Type B pancreatic cell (in vitro differentiated cells): Measurements from ENCODE around the gene C16orf82. TPM values are rescaled to one million over a fixed set of nuclear protein-coding genes. Genes with fewer than 3 reads are reported as not detected.

Experiments used
- DNase-seq: peaks from one replicate; pipeline ENCODE4 v3.0.0; 2021; ENCODE audit warnings: mixed read lengths; ENCODE audit not compliant: unreplicated experiment; ENCODE audit errors: extremely low spot score
- H3K27ac Mint-ChIP-seq: 2 replicates; pipeline ENCODE4 v1.8.0; 2021; ENCODE audit warnings: mild to moderate bottlenecking, mixed read lengths
- H3K27me3 Mint-ChIP-seq: 2 replicates; pipeline ENCODE4 v1.8.0; 2021; ENCODE audit warnings: mixed read lengths
- H3K36me3 Mint-ChIP-seq: 2 replicates; pipeline ENCODE4 v1.8.0; 2021; ENCODE audit warnings: mixed read lengths
- H3K4me1 Mint-ChIP-seq: one replicate; pipeline ENCODE4 v1.8.0; 2021; ENCODE audit warnings: mixed read lengths; ENCODE audit not compliant: unreplicated experiment
- H3K4me3 Mint-ChIP-seq: 2 replicates; pipeline ENCODE4 v1.8.0; 2021; ENCODE audit warnings: mild to moderate bottlenecking, mixed read lengths
- H3K9me3 Mint-ChIP-seq: 2 replicates; pipeline ENCODE4 v1.8.0; 2021; ENCODE audit warnings: mixed read lengths
- total RNA-seq: library from RNA; stranded (reverse); gene quantifications from 2 replicates; pipeline ENCODE4 v1.2.1, GENCODE V29; 2021; ENCODE audit warnings: low replicate concordance
- TF ChIP-seq, protein P1 (sequence below): fragments of 200-600 bp; sonication (generic); conservative IDR thresholded peaks from 2 replicates; pipeline ENCODE4 v1.5.0; 2021; ENCODE audit warnings: antibody characterized with exemption, mild to moderate bottlenecking

C16orf82 gene
- total RNA-seq, 1 donor from 2014 or later: 0.43 TPM

GRCh38 chr16:27114006-27114405, 47.3 kb downstream of the C16orf82 start:
- H3K36me3 Mint-ChIP-seq: no peaks in the 10 kb centered on the region
- H3K9me3 Mint-ChIP-seq: no peaks in the 10 kb centered on the region
- peak; percentile 24 for DNase-seq
- H3K27ac Mint-ChIP-seq: no peak overlapping the region
- H3K4me3 Mint-ChIP-seq: no peak overlapping the region
- peaks cover 23% of the 10 kb centered on the region for H3K27me3 Mint-ChIP-seq
- TF ChIP-seq, protein P1, sequence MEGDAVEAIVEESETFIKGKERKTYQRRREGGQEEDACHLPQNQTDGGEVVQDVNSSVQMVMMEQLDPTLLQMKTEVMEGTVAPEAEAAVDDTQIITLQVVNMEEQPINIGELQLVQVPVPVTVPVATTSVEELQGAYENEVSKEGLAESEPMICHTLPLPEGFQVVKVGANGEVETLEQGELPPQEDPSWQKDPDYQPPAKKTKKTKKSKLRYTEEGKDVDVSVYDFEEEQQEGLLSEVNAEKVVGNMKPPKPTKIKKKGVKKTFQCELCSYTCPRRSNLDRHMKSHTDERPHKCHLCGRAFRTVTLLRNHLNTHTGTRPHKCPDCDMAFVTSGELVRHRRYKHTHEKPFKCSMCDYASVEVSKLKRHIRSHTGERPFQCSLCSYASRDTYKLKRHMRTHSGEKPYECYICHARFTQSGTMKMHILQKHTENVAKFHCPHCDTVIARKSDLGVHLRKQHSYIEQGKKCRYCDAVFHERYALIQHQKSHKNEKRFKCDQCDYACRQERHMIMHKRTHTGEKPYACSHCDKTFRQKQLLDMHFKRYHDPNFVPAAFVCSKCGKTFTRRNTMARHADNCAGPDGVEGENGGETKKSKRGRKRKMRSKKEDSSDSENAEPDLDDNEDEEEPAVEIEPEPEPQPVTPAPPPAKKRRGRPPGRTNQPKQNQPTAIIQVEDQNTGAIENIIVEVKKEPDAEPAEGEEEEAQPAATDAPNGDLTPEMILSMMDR: no peak
- H3K4me1 Mint-ChIP-seq: no peaks in the 10 kb centered on the region

DNA sequence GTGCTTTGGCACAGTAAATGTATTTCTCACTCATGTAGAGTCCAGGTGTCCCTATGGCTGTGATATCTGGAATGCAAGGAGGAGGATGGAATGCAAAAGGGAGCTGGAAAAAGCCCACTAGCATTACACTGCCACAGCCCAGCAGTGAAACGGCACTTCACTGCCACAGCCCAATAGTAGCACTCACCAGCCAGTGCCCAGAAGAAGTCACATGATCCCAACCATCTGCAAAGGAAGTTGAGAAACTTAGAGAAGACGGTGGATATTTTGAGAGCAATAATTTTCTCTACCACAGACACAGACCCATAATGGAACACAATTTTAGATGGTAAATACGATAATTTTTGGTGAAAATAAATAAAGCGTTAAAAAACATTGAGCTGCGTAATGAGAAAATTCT, 51.8 kb downstream of the C16orf82 start:
- TF ChIP-seq, protein P1: no peak
- Mint-ChIP-seq H3K9me3 (no peaks in the 10 kb centered on the region), H3K27me3 (peaks cover 9% of the 10 kb centered on the region), H3K36me3 (no peaks in the 10 kb centered on the region), H3K4me1 (no peaks in the 10 kb centered on the region), H3K4me3 (no peak overlapping the region), H3K27ac (no peak overlapping the region)
- no peak for DNase-seq

Other genes with a start within 250 kb of the C16orf82 start
- gene KDM8, start 136.6 kb downstream of the C16orf82 start, total RNA-seq: 6.3 and 11.1 TPM in 2 replicates
- 27.1 and 33.3 TPM in 2 replicates for gene NSMCE1, start 201.8 kb downstream of the C16orf82 start, total RNA-seq
- 12.3 and 22.1 TPM in 2 replicates for gene IL4R, start 247.0 kb downstream of the C16orf82 start, total RNA-seq